HCT116 (cell line): ENCODE measurements around the gene MOG. TPM values are rescaled to one million over a fixed set of nuclear protein-coding genes. Genes with fewer than 3 reads are reported as not detected.

Source experiments
- ATAC-seq: fragments of 200-7000 bp; cut with Tn5 transposase; 2 replicates; pipeline ENCODE4 v1.9.1; 2020; ENCODE audit warnings: mild to moderate bottlenecking, moderate library complexity
- Bru-seq: library from RNA; stranded (reverse); fragments of 400-500 nt; gene quantifications from one replicate; lab custom pipeline; 2021; lab: Mats Ljungman, UMichigan
- BruChase-seq, 2 experiments: library from RNA; stranded (reverse); fragments of 400-500 nt; gene quantifications; one replicate each; lab custom pipeline; 2021; lab: Mats Ljungman, UMichigan
- BruUV-seq: library from RNA; stranded (reverse); fragments of 400-500 nt; replicated peaks from 2 replicates; lab custom pipeline; 2021; lab: Mats Ljungman, UMichigan
- CTCF ChIA-PET: fragments of 300-600 bp; sonication (Branson Sonifier 250); formaldehyde crosslinking; loops from one replicate; lab custom pipeline; 2021; ENCODE audit warnings: antibody characterized with exemption; lab: Charles Lee
- POLR2A ChIA-PET: fragments of 300-600, 350-600 bp; sonication (Branson Sonifier 250); formaldehyde crosslinking; loops from one replicate; lab custom pipeline; 2021; ENCODE audit warnings: antibody characterized with exemption; lab: Charles Lee
- RAD21 ChIA-PET, 2 experiments: fragments of 300-600 bp; sonication (Branson Sonifier 250); formaldehyde crosslinking; loops; one replicate each; lab custom pipeline; 2023; ENCODE audit warnings: low total read pairs in 2 of 2; ENCODE audit not compliant: uncharacterized antibody in 2 of 2, unreplicated experiment in 2 of 2, low non-redundant PET in 1 of 2; lab: Charles Lee
- DNase-seq: peaks from one replicate; pipeline ENCODE4 v3.0.0-alpha.2; 2010; ENCODE audit warnings: low read depth, low spot score
- H2AFZ ChIP-seq: fragments of 200-600 bp; shearing (Covaris generic), sonication (generic); 2 replicates; pipeline ENCODE4 v1.6.1; 2017; ENCODE audit warnings: low read depth, mixed run types, mixed read lengths, antibody characterized with exemption, low read length; ENCODE audit not compliant: poor library complexity, severe bottlenecking
- H3K27ac ChIP-seq: 2 replicates; pipeline ENCODE4 v1.5.1; 2012; ENCODE audit warnings: low read depth, low read length
- H3K27me3 ChIP-seq: fragments of 200-600 bp; sonication (generic); 2 replicates; pipeline ENCODE4 v1.6.1; 2016; ENCODE audit warnings: mixed run types, low read length, mixed read lengths; ENCODE audit not compliant: insufficient read depth
- H3K36me3 ChIP-seq, 2 experiments: fragments of 200-500 bp in 1 of 2; fragments of 200-600 bp in 1 of 2; sonication (Bioruptor generic) in 1 of 2; sonication (generic) in 1 of 2; 2 replicates each; pipeline versions ENCODE4 v1.5.1 to v1.6.1; 2014 to 2016; ENCODE audit warnings: low read length in 2 of 2, inconsistent platforms in 1 of 2, mixed read lengths in 1 of 2, mixed run types in 1 of 2; ENCODE audit not compliant: insufficient read depth in 2 of 2, control insufficient read depth in 1 of 2
- H3K4me1 ChIP-seq, 2 experiments: fragments of 200-600 bp in 1 of 2; sonication (generic) in 1 of 2; 2 replicates each; pipeline versions ENCODE4 v1.5.1 to v1.6.1; 2012 to 2017; ENCODE audit warnings: low read length in 2 of 2, inconsistent platforms in 1 of 2, mild to moderate bottlenecking in 1 of 2, mixed read lengths in 1 of 2, mixed run types in 1 of 2, moderate library complexity in 1 of 2; ENCODE audit not compliant: insufficient read depth in 2 of 2, control insufficient read depth in 1 of 2
- H3K4me2 ChIP-seq: fragments of 200-600 bp; sonication (generic); 2 replicates; pipeline ENCODE4 v1.6.1; 2017; ENCODE audit warnings: mixed run types, low read length, mixed read lengths
- H3K4me3 ChIP-seq, 2 experiments: fragments of 200-600 bp in 1 of 2; sonication (generic) in 1 of 2; replicated peaks in 1 of 2; 2 replicates each; pipeline ENCODE4 v1.5.1; 2011 to 2016; ENCODE audit warnings: low read length in 2 of 2, control low read depth in 1 of 2, low read depth in 1 of 2, mild to moderate bottlenecking in 1 of 2, mixed read lengths in 1 of 2, mixed run types in 1 of 2
- H3K79me2 ChIP-seq: fragments of 200-600 bp; sonication (generic); 2 replicates; pipeline ENCODE4 v1.6.1; 2017; ENCODE audit warnings: mild to moderate bottlenecking, mixed run types, low read length, moderate library complexity, mixed read lengths; ENCODE audit not compliant: insufficient read depth
- H3K9ac ChIP-seq: fragments of 200-600 bp; sonication (generic); 2 replicates; pipeline ENCODE4 v1.6.1; 2016; ENCODE audit warnings: low read length, mixed read lengths
- H3K9me2 ChIP-seq: fragments of 200-600 bp; sonication (generic), shearing (Covaris generic); 2 replicates; pipeline ENCODE4 v1.6.1; 2017; ENCODE audit warnings: mixed run types, mild to moderate bottlenecking, moderate library complexity; ENCODE audit not compliant: insufficient read depth
- H3K9me3 ChIP-seq, 2 experiments: fragments of 200-500 bp in 1 of 2; fragments of 200-600 bp in 1 of 2; sonication (Bioruptor generic) in 1 of 2; sonication (generic) in 1 of 2; 2 replicates each; pipeline ENCODE4 v1.6.1; 2014 to 2017; ENCODE audit warnings: low read length in 2 of 2, mixed read lengths in 2 of 2, inconsistent platforms in 1 of 2, low read depth in 1 of 2, mild to moderate bottlenecking in 1 of 2, mixed run types in 1 of 2, moderate library complexity in 1 of 2; ENCODE audit not compliant: control insufficient read depth in 1 of 2, insufficient read depth in 1 of 2
- H4K20me1 ChIP-seq: fragments of 200-600 bp; sonication (generic), shearing (Covaris generic); 2 replicates; pipeline ENCODE4 v1.6.1; 2017; ENCODE audit warnings: mixed run types, mild to moderate bottlenecking, moderate library complexity; ENCODE audit not compliant: insufficient read depth
- ATF3 ChIP-seq: IDR thresholded peaks from 2 replicates; pipeline ENCODE4 v1.6.1; 2012
- CEBPB ChIP-seq: IDR thresholded peaks from 2 replicates; pipeline ENCODE4 v1.6.1; 2012; ENCODE audit warnings: low read depth
- CTCF ChIP-seq, 3 experiments: fragments of 200-600 bp in 1 of 3; sonication (generic) in 1 of 3; IDR thresholded peaks in 2 of 3; conservative IDR thresholded peaks in 1 of 3; 2 replicates each; pipeline ENCODE4 v1.5.1; 2012 to 2017; ENCODE audit warnings: low read depth in 2 of 3, low read length in 2 of 3, antibody characterized with exemption in 1 of 3, borderline replicate concordance in 1 of 3, control low read depth in 1 of 3, mild to moderate bottlenecking in 1 of 3, mixed read lengths in 1 of 3, mixed run types in 1 of 3, moderate library complexity in 1 of 3; ENCODE audit not compliant: insufficient read depth in 1 of 3
- EGR1 ChIP-seq: IDR thresholded peaks from 2 replicates; pipeline ENCODE4 v1.6.1; 2012; ENCODE audit warnings: low read depth
- ELF1 ChIP-seq: IDR thresholded peaks from 2 replicates; pipeline ENCODE4 v1.6.1; 2012; ENCODE audit warnings: low read depth, borderline replicate concordance
- EZH2phosphoT487 ChIP-seq: fragments of 200-600 bp; IDR thresholded peaks from 2 replicates; pipeline ENCODE4 v1.6.1; 2018; ENCODE audit warnings: antibody characterized with exemption, borderline replicate concordance
- REST ChIP-seq: IDR thresholded peaks from 2 replicates; pipeline ENCODE4 v1.6.1; 2012; ENCODE audit warnings: low read depth
- SIN3A ChIP-seq: IDR thresholded peaks from 2 replicates; pipeline ENCODE4 v1.6.1; 2012; ENCODE audit warnings: low read depth
- SP1 ChIP-seq: IDR thresholded peaks from 2 replicates; pipeline ENCODE4 v1.6.1; 2012; ENCODE audit warnings: low read depth
- TCF7L2 ChIP-seq: IDR thresholded peaks from 2 replicates; pipeline ENCODE4 v1.7.0; 2011; ENCODE audit warnings: borderline replicate concordance, inconsistent platforms; ENCODE audit not compliant: insufficient read depth, insufficient read length; ENCODE audit errors: extremely low read depth
- YY1 ChIP-seq: IDR thresholded peaks from 2 replicates; pipeline ENCODE4 v1.6.1; 2011; ENCODE audit warnings: low read length, low read depth, moderate library complexity, mild to moderate bottlenecking; ENCODE audit not compliant: insufficient replicate concordance; ENCODE audit errors: extremely low read depth
- ZFX ChIP-seq: fragments of 450-650 bp; IDR thresholded peaks from 2 replicates; pipeline ENCODE4 v1.6.1; 2017
- intact Hi-C: fragments of 100-400 bp; cut with micrococcal nuclease; formaldehyde crosslinking; loops from 2 replicates; pipeline ENCODE4 v1.10.0; 2022
- long read RNA-seq: library from polyadenylated mRNA; unstranded; transcript quantifications from one replicate; pipeline ENCODE4 v2.0.0, GENCODE V29; 2021; ENCODE audit not compliant: unreplicated experiment
- polyA plus RNA-seq: library from polyadenylated mRNA; unstranded; fragments of >200 nt; gene quantifications from 2 replicates; pipeline ENCODE4 v1.2.1, GENCODE V29; 2012; ENCODE audit warnings: missing spikeins
- total RNA-seq: library from RNA; stranded (reverse); gene quantifications from one replicate; pipeline ENCODE4 v1.2.1, GENCODE V29; 2021; ENCODE audit not compliant: unreplicated experiment

Gene MOG
- total RNA-seq (not detected), Bru-seq, nascent RNA (percentile 5 among the genes with signal in this experiment), BruChase-seq, experiment 1, labeled RNA remaining after a 6-hour chase (not detected), BruChase-seq, experiment 2, labeled RNA remaining after a 2-hour chase (not detected)
- not detected in 2 replicates for polyA plus RNA-seq
- long read RNA-seq: 0 reads

- no peak for TF ChIP-seq EGR1
- no peak for TF ChIP-seq YY1
- TF ChIP-seq TCF7L2: no peak
- TF ChIP-seq ATF3: no peak
- no peak for TF ChIP-seq SP1
- TF ChIP-seq CEBPB: no peak
- H3K9me3 ChIP-seq: no peaks in the 10 kb centered on the region
- CTCF ChIA-PET: no interaction called here
- no peak within 1 kb of the TSS for H3K27ac ChIP-seq
- POLR2A ChIA-PET: no interaction called here
- H3K9me2 ChIP-seq: no peaks in the 10 kb centered on the region
- intact Hi-C loops: no loop called here
- ATAC-seq (no peak), DNase-seq (no peak)
- H4K20me1 ChIP-seq: no peaks in the 10 kb centered on the region
- H3K4me2 ChIP-seq: no peak within 1 kb of the TSS
- H3K4me3 ChIP-seq: no peak within 1 kb of the TSS
- no peak within 1 kb of the TSS for H3K9ac ChIP-seq
- no peaks in the 10 kb centered on the region for H3K36me3 ChIP-seq
- H2AFZ ChIP-seq: no peak within 1 kb of the TSS
- H3K79me2 ChIP-seq: no peaks in the 10 kb centered on the region
- no peaks in the 10 kb centered on the region for H3K4me1 ChIP-seq
- no TSS peak for BruUV-seq
- RAD21 ChIA-PET: no interaction called here
- no peaks in the 10 kb centered on the region for H3K27me3 ChIP-seq
Measured at GRCh38 chr6:29656798-29657197, at the start of gene MOG. Gene MOG, plus strand, starts transcription at chr6:29657092. Its CDS starts 118 bp downstream, at chr6:29657210.

GRCh38 chr6:29608131-29608530, 48.8 kb upstream of the MOG start:
- Histone ChIP-seq H3K4me2 (no peak overlapping the region), H4K20me1 (no peaks in the 10 kb centered on the region), H3K36me3 (peaks cover 11 to 57% of the 10 kb centered on the region in 2 experiments; a peak in 3 of 4 replicates), H3K4me1 (no peaks in the 10 kb centered on the region), H3K9ac (no peak overlapping the region), H3K9me3 (no peaks in the 10 kb centered on the region), H3K4me3 (no peak overlapping the region), H3K27ac (no peak overlapping the region), H3K9me2 (no peaks in the 10 kb centered on the region), H3K79me2 (no peaks in the 10 kb centered on the region), H3K27me3 (no peaks in the 10 kb centered on the region), H2AFZ (no peak overlapping the region)
- ATAC-seq: no peak
- CTCF ChIA-PET: no interaction called here
- POLR2A ChIA-PET: no interaction called here
- intact Hi-C loops: no loop called here
- no TSS peak for BruUV-seq
- RAD21 ChIA-PET: no interaction called here
- no peak for DNase-seq
- no peak for TF ChIP-seq EZH2phosphoT487
- TF ChIP-seq TCF7L2: no peak
- no peak for TF ChIP-seq ELF1
- no peak for TF ChIP-seq CTCF (IDR thresholded peaks at IDR 0.05 in 2 of 3, conservative IDR thresholded peaks at IDR 0.05 in 1 of 3; ENCODE audit: borderline replicate concordance in 1 of 3, insufficient read depth in 1 of 3, low read depth in 2 of 3, low read length in 2 of 3)
- no peak for TF ChIP-seq ZFX
- TF ChIP-seq SIN3A: no peak
- no peak for TF ChIP-seq REST
